HG02588 (cell line): ENCODE results near the gene LZIC.
A peak's percentile ranks its signal among the peaks of the same experiment; 100 is the strongest.
"Not testable (repeated sequence)": the region's sequence is repeated elsewhere in the genome, so short reads cannot be mapped to it uniquely, and the experiment has no call there.

Experiments
- ATAC-seq: cut with Tn5 transposase; IDR thresholded peaks from one replicate; pipeline ENCODE4 v1.9.1; 2021; ENCODE audit warnings: mild to moderate bottlenecking, moderate library complexity; ENCODE audit not compliant: unreplicated experiment

Gene LZIC

GRCh38 chr1:9942939-9943788, at the start of gene LZIC, which contains the start of gene NMNAT1:
TSS of gene LZIC (minus strand) at chr1:9943391. CDS start at chr1:9936619, 6,772 bp downstream.
TSS of gene NMNAT1 (plus strand) at chr1:9943475. CDS start at chr1:9972074, 28,599 bp downstream.
- peak; percentile 93 for ATAC-seq

GRCh38 chr1:9992910-9993309, 49.7 kb upstream of the LZIC start:
- no peak for ATAC-seq

- ATAC-seq, result no peak
Measured at GRCh38 chr1:9990944-9991343, 47.8 kb upstream of the LZIC start.

- ATAC-seq, result no peak
Measured at GRCh38 chr1:9989773-9990172, 46.6 kb upstream of the LZIC start.

GRCh38 chr1:9985001-9985400, 41.8 kb upstream of the LZIC start:
- ATAC-seq, result no peak

- no peak for ATAC-seq
Measured at GRCh38 chr1:9984253-9984652, 41.1 kb upstream of the LZIC start.

- ATAC-seq, result no peak
Measured at GRCh38 chr1:9960706-9961562, 17.7 kb upstream of the LZIC start.

- ATAC-seq, result no peak
Measured at GRCh38 chr1:9960011-9960410, 16.8 kb upstream of the LZIC start.

GRCh38 chr1:9957726-9958125, 14.5 kb upstream of the LZIC start:
- no peak for ATAC-seq

GRCh38 chr1:9946315-9946714, 3.1 kb upstream of the LZIC start:
- ATAC-seq, result no peak

- ATAC-seq, result peak; percentile 6
Measured at GRCh38 chr1:9942399-9942938, 722 bp downstream of the LZIC start.

GRCh38 chr1:9929431-9930385, 13.5 kb downstream of the LZIC start:
- ATAC-seq, result no peak

GRCh38 chr1:9927259-9927658, 15.9 kb downstream of the LZIC start:
- no peak for ATAC-seq

GRCh38 chr1:9922342-9922741, 20.8 kb downstream of the LZIC start:
- no peak for ATAC-seq

GRCh38 chr1:9920606-9921005, 22.6 kb downstream of the LZIC start:
- ATAC-seq, result no peak

GRCh38 chr1:9917901-9918300, 25.3 kb downstream of the LZIC start:
- no peak for ATAC-seq

GRCh38 chr1:9917495-9917894, 25.7 kb downstream of the LZIC start:
- not testable (repeated sequence) for ATAC-seq

- ATAC-seq, result no peak
Measured at GRCh38 chr1:9916452-9916851, 26.7 kb downstream of the LZIC start.

GRCh38 chr1:9914610-9914937, 28.6 kb downstream of the LZIC start:
- no peak for ATAC-seq

- no peak for ATAC-seq
Measured at GRCh38 chr1:9912264-9912936, 30.8 kb downstream of the LZIC start.
